GM23338 (cell line): ENCODE data around the gene MYOCOS. TPM values are rescaled to one million over a fixed set of nuclear protein-coding genes. Genes with fewer than 3 reads are reported as not detected.

ENCODE experiments used
- ATAC-seq: fragments of 200-7000 bp; cut with Tn5 transposase; 3 replicates; pipeline ENCODE4 v1.9.1; 2020
- DNase-seq: peaks from one replicate; pipeline ENCODE4 v3.0.0-alpha.2; 2015; ENCODE audit warnings: low spot score
- H2AFZ ChIP-seq: fragments of 200-600 bp; sonication (generic); 2 replicates; pipeline ENCODE4 v1.8.0; 2016; ENCODE audit warnings: antibody characterized with exemption, mild to moderate bottlenecking, moderate library complexity
- H3F3A ChIP-seq: fragments of 200-600 bp; sonication (generic); replicated peaks from 2 replicates; pipeline ENCODE4 v1.8.0; 2017; ENCODE audit warnings: antibody characterized with exemption, mixed run types, low read depth
- H3K27ac ChIP-seq: fragments of 200-600 bp; sonication (generic); 2 replicates; pipeline ENCODE4 v1.6.1; 2016; ENCODE audit warnings: low read depth
- H3K27me3 ChIP-seq: fragments of 200-600 bp; sonication (generic); 2 replicates; pipeline ENCODE4 v1.8.0; 2016; ENCODE audit warnings: mild to moderate bottlenecking, mixed run types, moderate library complexity; ENCODE audit not compliant: insufficient read depth
- H3K36me3 ChIP-seq: fragments of 200-600 bp; sonication (generic); 2 replicates; pipeline ENCODE4 v1.8.0; 2016; ENCODE audit warnings: mild to moderate bottlenecking; ENCODE audit not compliant: insufficient read depth
- H3K4me1 ChIP-seq: fragments of 200-600 bp; sonication (generic); 2 replicates; pipeline ENCODE4 v1.8.0; 2016; ENCODE audit warnings: mild to moderate bottlenecking, moderate library complexity; ENCODE audit not compliant: insufficient read depth
- H3K4me2 ChIP-seq: fragments of 200-600 bp; sonication (generic); 2 replicates; pipeline ENCODE4 v1.7.1; 2017; ENCODE audit warnings: mixed run types
- H3K4me3 ChIP-seq: fragments of 200-600 bp; sonication (generic); 2 replicates; pipeline ENCODE4 v1.6.1; 2016; ENCODE audit warnings: mixed run types
- H3K79me2 ChIP-seq: fragments of 200-600 bp; sonication (generic); replicated peaks from 2 replicates; pipeline ENCODE4 v1.8.0; 2017; ENCODE audit warnings: mild to moderate bottlenecking; ENCODE audit not compliant: insufficient read depth
- H3K9me2 ChIP-seq: fragments of 200-600 bp; sonication (generic); 2 replicates; pipeline ENCODE4 v1.8.0; 2017; ENCODE audit not compliant: insufficient read depth
- H4K20me1 ChIP-seq: fragments of 200-600 bp; sonication (generic); replicated peaks from 2 replicates; pipeline ENCODE4 v1.8.0; 2017; ENCODE audit warnings: mild to moderate bottlenecking; ENCODE audit not compliant: insufficient read depth
- H3K27ac Mint-ChIP-seq: 2 replicates; pipeline ENCODE4 v1.8.0; 2020; ENCODE audit warnings: inconsistent platforms, mild to moderate bottlenecking, moderate library complexity, mixed read lengths
- H3K27me3 Mint-ChIP-seq: 3 replicates; pipeline ENCODE4 v1.8.0; 2022; ENCODE audit warnings: low read depth, mild to moderate bottlenecking, moderate library complexity, mixed read lengths, inconsistent platforms; ENCODE audit not compliant: insufficient read depth, poor library complexity
- H3K36me3 Mint-ChIP-seq: 3 replicates; pipeline ENCODE4 v1.8.0; 2021; ENCODE audit warnings: low read depth, mild to moderate bottlenecking, inconsistent platforms, moderate library complexity, mixed read lengths
- H3K4me1 Mint-ChIP-seq: 3 replicates; pipeline ENCODE4 v1.8.0; 2020; ENCODE audit warnings: mild to moderate bottlenecking, inconsistent platforms, mixed read lengths
- H3K4me3 Mint-ChIP-seq: 3 replicates; pipeline ENCODE4 v1.8.0; 2021; ENCODE audit warnings: moderate library complexity, mild to moderate bottlenecking, inconsistent platforms, mixed read lengths
- H3K9me3 Mint-ChIP-seq: 3 replicates; pipeline ENCODE4 v1.8.0; 2020; ENCODE audit warnings: moderate library complexity, mild to moderate bottlenecking, inconsistent platforms, mixed read lengths
- CREB1 ChIP-seq: fragments of 250-450 bp; sonication (Bioruptor Pico); IDR thresholded peaks from 2 replicates; pipeline ENCODE4 v1.5.0; 2020; ENCODE audit warnings: low read depth, mild to moderate bottlenecking, moderate library complexity
- EZH2 ChIP-seq: fragments of 200-600 bp; sonication (generic); IDR thresholded peaks from one replicate; pipeline ENCODE4 v1.8.0; 2017; ENCODE audit warnings: antibody characterized with exemption, mild to moderate bottlenecking, low read depth; ENCODE audit not compliant: unreplicated experiment
- EZH2phosphoT487 ChIP-seq: fragments of 200-600 bp; sonication (generic); IDR thresholded peaks from one replicate; pipeline ENCODE4 v1.8.1; 2018; ENCODE audit warnings: antibody characterized with exemption; ENCODE audit not compliant: unreplicated experiment
- JUNB ChIP-seq: IDR thresholded peaks from one replicate; pipeline ENCODE4 v1.6.1; 2016; ENCODE audit warnings: antibody characterized with exemption; ENCODE audit not compliant: unreplicated experiment
- POLR2AphosphoS5 ChIP-seq: IDR thresholded peaks from 2 replicates; pipeline ENCODE4 v1.6.1; 2016; ENCODE audit warnings: antibody characterized with exemption, low read depth
- STAT1 ChIP-seq: IDR thresholded peaks from one replicate; pipeline ENCODE4 v1.6.1; 2016; ENCODE audit warnings: antibody characterized with exemption; ENCODE audit not compliant: unreplicated experiment
- ZNF114 ChIP-seq: fragments of 250-450 bp; sonication (Bioruptor Pico); IDR thresholded peaks from 2 replicates; pipeline ENCODE4 v1.5.0; 2020; ENCODE audit warnings: mild to moderate bottlenecking, moderate library complexity
- ZNF331 ChIP-seq: fragments of 250-450 bp; sonication (Bioruptor Pico); IDR thresholded peaks from 2 replicates; pipeline ENCODE4 v1.5.0; 2020; ENCODE audit warnings: low read depth, mild to moderate bottlenecking, moderate library complexity
- polyA plus RNA-seq: library from polyadenylated mRNA; unstranded; fragments of >200 nt; fragmentation: Nextera tagmentation; extraction: Ambion mirVana; gene quantifications from 2 replicates; pipeline ENCODE4 v1.2.1, GENCODE V29; 2016
- total RNA-seq: library from RNA; depleted of rRNA; stranded (reverse); fragments of >200 nt; shearing (Covaris generic); gene quantifications from 2 replicates; pipeline ENCODE4 v1.2.3, GENCODE V29; 2014
- TF ChIP-seq, protein P1 (sequence below): fragments of 250-450 bp; sonication (Bioruptor Pico); IDR thresholded peaks from 2 replicates; pipeline ENCODE4 v1.5.0; 2020; ENCODE audit warnings: mild to moderate bottlenecking, moderate library complexity
- TF ChIP-seq, protein P2 (sequence below): IDR thresholded peaks from one replicate; pipeline ENCODE4 v1.6.1; 2018; ENCODE audit warnings: antibody characterized with exemption; ENCODE audit not compliant: unreplicated experiment
- TF ChIP-seq, protein P3 (sequence below), 2 experiments: fragments of 200-600 bp in 1 of 2; sonication (generic) in 1 of 2; conservative IDR thresholded peaks; 2 replicates each; pipeline versions ENCODE4 v1.5.1 to v1.6.1; 2016 to 2017; ENCODE audit warnings: antibody characterized with exemption in 2 of 2, low read depth in 2 of 2, mild to moderate bottlenecking in 2 of 2, moderate library complexity in 1 of 2

MYOCOS gene
- total and polyA plus RNA-seq, 2 experiments from 2014 or later = not detected

DNA sequence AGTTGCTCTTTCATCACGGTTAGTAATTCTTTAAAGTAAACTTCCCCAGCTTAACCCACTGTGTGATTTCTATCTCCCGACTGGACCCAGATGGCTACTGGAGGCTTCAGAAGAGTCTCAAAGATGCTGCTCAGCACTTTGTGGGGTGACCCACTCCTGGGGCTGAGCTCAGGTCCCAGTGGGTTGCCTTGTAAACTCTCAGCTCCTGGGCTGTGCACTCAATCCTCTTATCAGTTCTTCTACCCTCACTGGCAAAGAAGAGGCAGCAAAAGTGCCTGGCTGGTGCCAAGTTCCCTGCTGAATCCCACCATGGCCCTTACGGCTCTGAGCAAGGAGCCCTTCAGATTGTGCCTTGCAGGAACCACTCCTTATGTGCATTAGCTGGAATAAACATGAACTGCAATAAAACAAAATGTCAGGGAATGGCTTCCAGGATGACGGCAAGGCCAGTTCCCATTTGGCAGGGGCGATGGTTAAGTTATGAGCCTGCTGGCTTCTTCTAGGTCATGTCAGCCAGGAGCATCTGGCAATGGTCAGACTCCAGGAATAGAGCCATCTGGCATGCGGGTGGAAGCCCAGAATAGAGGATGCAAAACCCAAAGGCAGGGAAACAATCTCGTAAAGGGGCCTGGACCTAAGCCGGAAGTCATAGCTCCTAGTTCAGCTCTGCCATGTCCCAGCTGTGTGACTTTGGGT is 23.7 kb downstream of the MYOCOS start (continued):
- TF ChIP-seq, protein P1, sequence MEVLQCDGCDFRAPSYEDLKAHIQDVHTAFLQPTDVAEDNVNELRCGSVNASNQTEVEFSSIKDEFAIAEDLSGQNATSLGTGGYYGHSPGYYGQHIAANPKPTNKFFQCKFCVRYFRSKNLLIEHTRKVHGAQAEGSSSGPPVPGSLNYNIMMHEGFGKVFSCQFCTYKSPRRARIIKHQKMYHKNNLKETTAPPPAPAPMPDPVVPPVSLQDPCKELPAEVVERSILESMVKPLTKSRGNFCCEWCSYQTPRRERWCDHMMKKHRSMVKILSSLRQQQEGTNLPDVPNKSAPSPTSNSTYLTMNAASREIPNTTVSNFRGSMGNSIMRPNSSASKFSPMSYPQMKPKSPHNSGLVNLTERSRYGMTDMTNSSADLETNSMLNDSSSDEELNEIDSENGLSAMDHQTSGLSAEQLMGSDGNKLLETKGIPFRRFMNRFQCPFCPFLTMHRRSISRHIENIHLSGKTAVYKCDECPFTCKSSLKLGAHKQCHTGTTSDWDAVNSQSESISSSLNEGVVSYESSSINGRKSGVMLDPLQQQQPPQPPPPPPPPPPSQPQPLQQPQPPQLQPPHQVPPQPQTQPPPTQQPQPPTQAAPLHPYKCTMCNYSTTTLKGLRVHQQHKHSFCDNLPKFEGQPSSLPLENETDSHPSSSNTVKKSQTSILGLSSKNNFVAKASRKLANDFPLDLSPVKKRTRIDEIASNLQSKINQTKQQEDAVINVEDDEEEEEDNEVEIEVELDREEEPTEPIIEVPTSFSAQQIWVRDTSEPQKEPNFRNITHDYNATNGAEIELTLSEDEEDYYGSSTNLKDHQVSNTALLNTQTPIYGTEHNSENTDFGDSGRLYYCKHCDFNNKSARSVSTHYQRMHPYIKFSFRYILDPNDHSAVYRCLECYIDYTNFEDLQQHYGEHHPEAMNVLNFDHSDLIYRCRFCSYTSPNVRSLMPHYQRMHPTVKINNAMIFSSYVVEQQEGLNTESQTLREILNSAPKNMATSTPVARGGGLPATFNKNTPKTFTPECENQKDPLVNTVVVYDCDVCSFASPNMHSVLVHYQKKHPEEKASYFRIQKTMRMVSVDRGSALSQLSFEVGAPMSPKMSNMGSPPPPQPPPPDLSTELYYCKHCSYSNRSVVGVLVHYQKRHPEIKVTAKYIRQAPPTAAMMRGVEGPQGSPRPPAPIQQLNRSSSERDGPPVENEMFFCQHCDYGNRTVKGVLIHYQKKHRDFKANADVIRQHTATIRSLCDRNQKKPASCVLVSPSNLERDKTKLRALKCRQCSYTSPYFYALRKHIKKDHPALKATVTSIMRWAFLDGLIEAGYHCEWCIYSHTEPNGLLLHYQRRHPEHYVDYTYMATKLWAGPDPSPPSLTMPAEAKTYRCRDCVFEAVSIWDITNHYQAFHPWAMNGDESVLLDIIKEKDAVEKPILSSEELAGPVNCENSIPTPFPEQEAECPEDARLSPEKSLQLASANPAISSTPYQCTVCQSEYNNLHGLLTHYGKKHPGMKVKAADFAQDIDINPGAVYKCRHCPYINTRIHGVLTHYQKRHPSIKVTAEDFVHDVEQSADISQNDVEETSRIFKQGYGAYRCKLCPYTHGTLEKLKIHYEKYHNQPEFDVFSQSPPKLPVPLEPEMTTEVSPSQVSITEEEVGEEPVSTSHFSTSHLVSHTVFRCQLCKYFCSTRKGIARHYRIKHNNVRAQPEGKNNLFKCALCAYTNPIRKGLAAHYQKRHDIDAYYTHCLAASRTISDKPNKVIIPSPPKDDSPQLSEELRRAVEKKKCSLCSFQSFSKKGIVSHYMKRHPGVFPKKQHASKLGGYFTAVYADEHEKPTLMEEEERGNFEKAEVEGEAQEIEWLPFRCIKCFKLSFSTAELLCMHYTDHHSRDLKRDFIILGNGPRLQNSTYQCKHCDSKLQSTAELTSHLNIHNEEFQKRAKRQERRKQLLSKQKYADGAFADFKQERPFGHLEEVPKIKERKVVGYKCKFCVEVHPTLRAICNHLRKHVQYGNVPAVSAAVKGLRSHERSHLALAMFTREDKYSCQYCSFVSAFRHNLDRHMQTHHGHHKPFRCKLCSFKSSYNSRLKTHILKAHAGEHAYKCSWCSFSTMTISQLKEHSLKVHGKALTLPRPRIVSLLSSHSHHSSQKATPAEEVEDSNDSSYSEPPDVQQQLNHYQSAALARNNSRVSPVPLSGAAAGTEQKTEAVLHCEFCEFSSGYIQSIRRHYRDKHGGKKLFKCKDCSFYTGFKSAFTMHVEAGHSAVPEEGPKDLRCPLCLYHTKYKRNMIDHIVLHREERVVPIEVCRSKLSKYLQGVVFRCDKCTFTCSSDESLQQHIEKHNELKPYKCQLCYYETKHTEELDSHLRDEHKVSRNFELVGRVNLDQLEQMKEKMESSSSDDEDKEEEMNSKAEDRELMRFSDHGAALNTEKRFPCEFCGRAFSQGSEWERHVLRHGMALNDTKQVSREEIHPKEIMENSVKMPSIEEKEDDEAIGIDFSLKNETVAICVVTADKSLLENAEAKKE = no peak
- TF ChIP-seq ZNF331 (CRISPR knock-in tag) (no peak), CREB1 (CRISPR knock-in tag) (no peak), JUNB (no peak), STAT1 (no peak)
- TF ChIP-seq, protein P2, sequence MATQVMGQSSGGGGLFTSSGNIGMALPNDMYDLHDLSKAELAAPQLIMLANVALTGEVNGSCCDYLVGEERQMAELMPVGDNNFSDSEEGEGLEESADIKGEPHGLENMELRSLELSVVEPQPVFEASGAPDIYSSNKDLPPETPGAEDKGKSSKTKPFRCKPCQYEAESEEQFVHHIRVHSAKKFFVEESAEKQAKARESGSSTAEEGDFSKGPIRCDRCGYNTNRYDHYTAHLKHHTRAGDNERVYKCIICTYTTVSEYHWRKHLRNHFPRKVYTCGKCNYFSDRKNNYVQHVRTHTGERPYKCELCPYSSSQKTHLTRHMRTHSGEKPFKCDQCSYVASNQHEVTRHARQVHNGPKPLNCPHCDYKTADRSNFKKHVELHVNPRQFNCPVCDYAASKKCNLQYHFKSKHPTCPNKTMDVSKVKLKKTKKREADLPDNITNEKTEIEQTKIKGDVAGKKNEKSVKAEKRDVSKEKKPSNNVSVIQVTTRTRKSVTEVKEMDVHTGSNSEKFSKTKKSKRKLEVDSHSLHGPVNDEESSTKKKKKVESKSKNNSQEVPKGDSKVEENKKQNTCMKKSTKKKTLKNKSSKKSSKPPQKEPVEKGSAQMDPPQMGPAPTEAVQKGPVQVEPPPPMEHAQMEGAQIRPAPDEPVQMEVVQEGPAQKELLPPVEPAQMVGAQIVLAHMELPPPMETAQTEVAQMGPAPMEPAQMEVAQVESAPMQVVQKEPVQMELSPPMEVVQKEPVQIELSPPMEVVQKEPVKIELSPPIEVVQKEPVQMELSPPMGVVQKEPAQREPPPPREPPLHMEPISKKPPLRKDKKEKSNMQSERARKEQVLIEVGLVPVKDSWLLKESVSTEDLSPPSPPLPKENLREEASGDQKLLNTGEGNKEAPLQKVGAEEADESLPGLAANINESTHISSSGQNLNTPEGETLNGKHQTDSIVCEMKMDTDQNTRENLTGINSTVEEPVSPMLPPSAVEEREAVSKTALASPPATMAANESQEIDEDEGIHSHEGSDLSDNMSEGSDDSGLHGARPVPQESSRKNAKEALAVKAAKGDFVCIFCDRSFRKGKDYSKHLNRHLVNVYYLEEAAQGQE = no peak

DNA sequence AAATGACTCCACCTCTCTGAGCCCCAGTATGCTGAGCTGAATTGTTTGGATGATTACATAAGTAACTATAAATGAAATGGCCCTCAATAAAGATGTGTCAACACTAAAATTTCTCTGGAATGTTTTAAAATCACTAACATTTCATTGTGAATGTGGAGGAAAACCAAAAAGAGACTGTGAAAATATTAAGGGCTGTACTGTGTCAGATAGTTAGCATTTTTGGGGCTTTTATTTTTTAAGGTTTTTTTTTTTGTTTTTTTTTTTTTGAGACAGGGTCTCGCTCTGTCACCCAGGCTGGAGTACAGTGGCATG is 24.2 kb downstream of the MYOCOS start:
- Mint-ChIP-seq H3K36me3 (no peaks in the 10 kb centered on the region), H3K9me3 (no peaks in the 10 kb centered on the region), H3K4me1 (peaks cover 10% of the 10 kb centered on the region), H3K4me3 (no peak overlapping the region), H3K27me3 (peaks cover 6% of the 10 kb centered on the region), H3K27ac (no peak overlapping the region)
- peaks cover 14% of the 10 kb centered on the region for H3K4me1 ChIP-seq
- DNase-seq = no peak
- no peaks in the 10 kb centered on the region for H3K79me2 ChIP-seq
- no peak overlapping the region for H3K27ac ChIP-seq
- H3K27me3 ChIP-seq = no peaks in the 10 kb centered on the region
- no peak overlapping the region for H3K4me3 ChIP-seq
- H4K20me1 ChIP-seq = no peaks in the 10 kb centered on the region
- H3K9me2 ChIP-seq = no peaks in the 10 kb centered on the region
- H2AFZ ChIP-seq = no peak overlapping the region
- H3K36me3 ChIP-seq = no peaks in the 10 kb centered on the region
- no peak overlapping the region for H3K4me2 ChIP-seq
- ATAC-seq = no peak
- H3F3A ChIP-seq = no peaks in the 10 kb centered on the region
- no peak for TF ChIP-seq EZH2phosphoT487
- no peak for TF ChIP-seq POLR2AphosphoS5
- no peak for TF ChIP-seq JUNB
- no peak for TF ChIP-seq ZNF331 (CRISPR knock-in tag)
- TF ChIP-seq, protein P3, sequence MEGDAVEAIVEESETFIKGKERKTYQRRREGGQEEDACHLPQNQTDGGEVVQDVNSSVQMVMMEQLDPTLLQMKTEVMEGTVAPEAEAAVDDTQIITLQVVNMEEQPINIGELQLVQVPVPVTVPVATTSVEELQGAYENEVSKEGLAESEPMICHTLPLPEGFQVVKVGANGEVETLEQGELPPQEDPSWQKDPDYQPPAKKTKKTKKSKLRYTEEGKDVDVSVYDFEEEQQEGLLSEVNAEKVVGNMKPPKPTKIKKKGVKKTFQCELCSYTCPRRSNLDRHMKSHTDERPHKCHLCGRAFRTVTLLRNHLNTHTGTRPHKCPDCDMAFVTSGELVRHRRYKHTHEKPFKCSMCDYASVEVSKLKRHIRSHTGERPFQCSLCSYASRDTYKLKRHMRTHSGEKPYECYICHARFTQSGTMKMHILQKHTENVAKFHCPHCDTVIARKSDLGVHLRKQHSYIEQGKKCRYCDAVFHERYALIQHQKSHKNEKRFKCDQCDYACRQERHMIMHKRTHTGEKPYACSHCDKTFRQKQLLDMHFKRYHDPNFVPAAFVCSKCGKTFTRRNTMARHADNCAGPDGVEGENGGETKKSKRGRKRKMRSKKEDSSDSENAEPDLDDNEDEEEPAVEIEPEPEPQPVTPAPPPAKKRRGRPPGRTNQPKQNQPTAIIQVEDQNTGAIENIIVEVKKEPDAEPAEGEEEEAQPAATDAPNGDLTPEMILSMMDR (conservative IDR thresholded peaks at IDR 0.05; ENCODE audit: low read depth in 2 of 2) = no peak
- TF ChIP-seq CREB1 (CRISPR knock-in tag) = no peak
- no peak for TF ChIP-seq EZH2
- TF ChIP-seq STAT1 = no peak
- TF ChIP-seq ZNF114 (CRISPR knock-in tag) = no peak
